ENCODE data around the gene FANCE. TPM values are rescaled to one million over a fixed set of nuclear protein-coding genes. Genes with fewer than 3 reads are reported as not detected.
"Not testable (repeated sequence)": the region's sequence is repeated elsewhere in the genome, so short reads cannot be mapped to it uniquely, and the experiment has no call there.

Gene FANCE
- total RNA-seq, 1 experiment from 2014 or later, result 4.3 TPM

DNA sequence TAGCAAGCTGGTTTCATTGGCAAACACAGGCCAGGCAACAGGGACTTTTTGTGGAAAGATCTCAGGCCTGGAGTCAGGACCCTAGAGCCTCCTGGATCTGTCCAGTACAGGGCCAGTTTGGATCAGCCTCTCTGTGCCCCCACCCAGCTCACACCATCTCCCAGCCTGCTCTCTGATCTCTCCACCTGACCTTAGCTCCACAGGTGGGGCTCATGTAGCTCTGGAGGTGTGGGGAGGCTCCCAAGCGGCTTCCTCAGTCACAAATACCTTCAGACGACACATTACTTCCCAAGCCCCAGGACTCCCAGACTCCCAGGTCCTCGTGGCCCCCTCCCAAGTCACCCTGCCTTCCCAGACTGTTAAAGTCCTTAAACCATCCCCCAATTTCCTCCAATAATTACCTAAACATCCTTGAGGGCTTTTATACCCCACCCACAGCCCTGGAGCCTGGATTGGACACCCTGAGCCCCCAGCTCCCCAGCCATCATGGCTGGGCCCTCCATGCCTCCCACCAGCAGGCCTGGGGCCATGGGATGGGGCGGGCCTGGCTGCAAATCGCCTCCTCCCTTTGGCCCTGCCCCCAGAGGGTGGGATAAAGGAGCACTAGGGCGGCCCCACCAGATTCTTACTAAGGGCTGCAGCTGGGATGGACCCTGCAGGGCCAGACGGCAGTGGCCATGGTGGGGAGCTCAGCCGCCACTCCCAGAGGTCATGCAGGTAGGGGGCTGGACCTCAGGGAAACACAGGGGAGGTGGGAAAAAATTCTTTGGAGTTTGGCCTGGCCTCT is 15.9 kb upstream of the FANCE start:
- Histone ChIP-seq H3K36me3 (ENCODE audit: control insufficient read depth, insufficient read depth, low read length) (no peaks in the 10 kb centered on the region), H3K27ac (ENCODE audit: low read length) (no peak overlapping the region), H3K4me3 (ENCODE audit: low read depth in 2 of 2, low read length in 2 of 2) (no peak overlapping the region), H3K27me3 (ENCODE audit: control insufficient read depth, insufficient read depth, low read length) (no peaks in the 10 kb centered on the region), H3K9me3 (ENCODE audit: control insufficient read depth, insufficient read depth, low read depth, low read length) (no peaks in the 10 kb centered on the region), H3K4me1 (ENCODE audit: control insufficient read depth, insufficient read depth, low read length) (no peaks in the 10 kb centered on the region; the same call in 1 of the 2 replicates)
- TF ChIP-seq POLR2AphosphoS5 (IDR thresholded peaks at IDR 0.05; ENCODE audit: low read depth, low read length), result no peak
- TF ChIP-seq, protein P1, sequence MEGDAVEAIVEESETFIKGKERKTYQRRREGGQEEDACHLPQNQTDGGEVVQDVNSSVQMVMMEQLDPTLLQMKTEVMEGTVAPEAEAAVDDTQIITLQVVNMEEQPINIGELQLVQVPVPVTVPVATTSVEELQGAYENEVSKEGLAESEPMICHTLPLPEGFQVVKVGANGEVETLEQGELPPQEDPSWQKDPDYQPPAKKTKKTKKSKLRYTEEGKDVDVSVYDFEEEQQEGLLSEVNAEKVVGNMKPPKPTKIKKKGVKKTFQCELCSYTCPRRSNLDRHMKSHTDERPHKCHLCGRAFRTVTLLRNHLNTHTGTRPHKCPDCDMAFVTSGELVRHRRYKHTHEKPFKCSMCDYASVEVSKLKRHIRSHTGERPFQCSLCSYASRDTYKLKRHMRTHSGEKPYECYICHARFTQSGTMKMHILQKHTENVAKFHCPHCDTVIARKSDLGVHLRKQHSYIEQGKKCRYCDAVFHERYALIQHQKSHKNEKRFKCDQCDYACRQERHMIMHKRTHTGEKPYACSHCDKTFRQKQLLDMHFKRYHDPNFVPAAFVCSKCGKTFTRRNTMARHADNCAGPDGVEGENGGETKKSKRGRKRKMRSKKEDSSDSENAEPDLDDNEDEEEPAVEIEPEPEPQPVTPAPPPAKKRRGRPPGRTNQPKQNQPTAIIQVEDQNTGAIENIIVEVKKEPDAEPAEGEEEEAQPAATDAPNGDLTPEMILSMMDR (IDR thresholded peaks at IDR 0.05), result no peak
- ChIA-PET POLR2A (no interaction called here), CTCF (no interaction called here)
- DNase-seq (ENCODE audit: low read depth, low spot score), result no peak
- no TSS peak for BruUV-seq (replicated peaks)
- in situ Hi-C loops (cut with HindIII; ENCODE audit: low pct_unique_long_range_greater_than_20kb, low sequenced_read_pairs) (no loop called here), intact Hi-C loops (cut with micrococcal nuclease; ENCODE audit: unreplicated experiment) (no loop called here)
- no peak for ATAC-seq

DNA sequence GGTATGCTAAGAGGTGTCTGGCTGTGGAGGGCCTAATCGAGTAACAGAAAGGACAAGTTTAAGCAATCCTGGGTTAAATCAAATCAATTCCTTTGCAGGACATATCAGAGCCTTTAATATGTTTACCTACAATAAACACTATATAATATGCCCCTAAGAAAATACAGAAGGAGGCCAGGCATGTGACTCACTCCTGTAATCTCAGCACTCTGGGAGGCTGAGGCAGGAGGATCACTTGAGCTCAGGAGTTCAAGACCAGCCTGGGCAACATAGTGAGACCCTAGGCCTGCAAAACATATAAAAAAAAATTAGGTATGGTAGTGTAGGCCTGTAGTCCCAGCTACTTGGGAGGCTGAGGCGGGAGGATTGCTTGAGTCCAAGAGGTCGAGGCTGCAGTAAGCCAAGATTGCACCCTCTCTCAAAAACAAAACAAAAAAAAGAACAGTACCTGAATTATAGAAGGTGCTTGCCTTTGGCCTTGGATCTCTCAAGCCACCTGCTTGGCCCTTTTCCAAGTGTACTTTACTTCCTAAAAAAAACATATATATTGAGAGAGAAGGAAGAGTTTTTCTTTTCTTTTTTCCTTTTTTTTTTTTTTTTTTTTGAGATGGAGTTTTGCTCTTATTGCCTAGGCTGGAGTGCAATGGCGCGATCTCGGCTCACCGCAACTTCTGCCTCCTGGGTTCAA is 13.6 kb upstream of the FANCE start:
- in situ Hi-C loops (cut with HindIII; ENCODE audit: low pct_unique_long_range_greater_than_20kb, low sequenced_read_pairs); H3K9me3 ChIP-seq (ENCODE audit: control insufficient read depth, insufficient read depth, low read depth, low read length); POLR2A ChIA-PET; BruUV-seq (replicated peaks); intact Hi-C loops (cut with micrococcal nuclease; ENCODE audit: unreplicated experiment); H3K4me3 ChIP-seq (ENCODE audit: low read depth in 2 of 2, low read length in 2 of 2); ATAC-seq; H3K27ac ChIP-seq (ENCODE audit: low read length); H3K36me3 ChIP-seq (ENCODE audit: control insufficient read depth, insufficient read depth, low read length); H3K27me3 ChIP-seq (ENCODE audit: control insufficient read depth, insufficient read depth, low read length); H3K4me1 ChIP-seq (ENCODE audit: control insufficient read depth, insufficient read depth, low read length); DNase-seq (ENCODE audit: low read depth, low spot score); CTCF ChIA-PET: not testable (repeated sequence)

DNA sequence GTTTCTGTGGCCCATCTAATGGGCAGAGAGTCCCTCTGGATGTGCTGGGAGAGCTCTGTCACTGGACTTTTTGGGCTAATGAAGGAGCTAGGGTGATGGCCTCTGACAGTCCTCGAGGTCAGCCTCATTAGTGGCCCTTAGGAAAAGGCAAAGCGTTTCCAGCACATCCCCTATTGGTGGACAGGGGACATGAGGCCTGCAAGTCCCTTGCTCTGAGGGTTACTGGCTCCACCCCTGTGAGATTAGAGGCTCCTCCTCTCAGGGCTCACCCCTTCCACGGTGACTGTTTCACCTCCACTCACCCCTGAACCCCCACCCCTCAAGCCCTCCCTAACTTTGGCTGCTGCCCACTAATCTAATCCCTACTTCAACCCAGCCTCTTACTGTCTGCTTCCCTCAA is 12.8 kb upstream of the FANCE start:
- TF ChIP-seq POLR2AphosphoS5 (IDR thresholded peaks at IDR 0.05; ENCODE audit: low read depth, low read length) (no peak), TCF7L2 (IDR thresholded peaks at IDR 0.05; ENCODE audit: low read depth, low read length) (no peak)

DNA sequence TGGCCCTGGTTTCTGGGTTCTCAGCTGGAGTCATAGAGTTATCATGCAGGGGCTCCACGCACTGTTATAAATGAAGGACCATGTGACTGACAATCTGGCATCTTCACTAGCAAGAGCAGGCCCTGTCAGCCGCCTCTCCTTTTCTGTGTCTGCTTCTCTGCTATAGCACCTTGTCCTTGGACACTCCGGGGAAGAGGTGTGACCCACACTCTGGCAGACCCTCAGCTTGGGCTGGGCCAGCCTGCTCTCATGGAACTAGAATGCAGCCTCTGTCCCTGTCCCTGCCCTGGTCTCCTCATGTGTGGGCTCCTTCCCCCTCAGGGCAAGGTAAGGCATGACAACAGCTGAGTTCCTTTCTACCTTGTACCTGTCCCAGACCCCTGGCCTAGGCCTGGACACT is 10.9 kb upstream of the FANCE start:
- in situ Hi-C loops (cut with HindIII; ENCODE audit: low pct_unique_long_range_greater_than_20kb, low sequenced_read_pairs), result no loop called here
- ATAC-seq, result no peak
- CTCF ChIA-PET, result no interaction called here

More for the DNA sequence above, 12.8 kb upstream of the FANCE start:
- peak; percentile 51; the same call in 1 of the 2 replicates for ATAC-seq
- H3K27me3 ChIP-seq (ENCODE audit: control insufficient read depth, insufficient read depth, low read length), result no peaks in the 10 kb centered on the region
- no peak overlapping the region for H3K4me3 ChIP-seq (ENCODE audit: low read depth in 2 of 2, low read length in 2 of 2)
- DNase-seq (ENCODE audit: low read depth, low spot score), result no peak
- no TSS peak for BruUV-seq (replicated peaks)
- ChIA-PET CTCF (no interaction called here), POLR2A (no interaction called here)
- intact Hi-C loops (cut with micrococcal nuclease; ENCODE audit: unreplicated experiment) (no loop called here), in situ Hi-C loops (cut with HindIII; ENCODE audit: low pct_unique_long_range_greater_than_20kb, low sequenced_read_pairs) (no loop called here)
- H3K9me3 ChIP-seq (ENCODE audit: control insufficient read depth, insufficient read depth, low read depth, low read length), result no peaks in the 10 kb centered on the region
- no peak overlapping the region for H3K27ac ChIP-seq (ENCODE audit: low read length)
- H3K4me1 ChIP-seq (ENCODE audit: control insufficient read depth, insufficient read depth, low read length), result no peaks in the 10 kb centered on the region; the same call in 1 of the 2 replicates
- H3K36me3 ChIP-seq (ENCODE audit: control insufficient read depth, insufficient read depth, low read length), result no peaks in the 10 kb centered on the region

More for the DNA sequence above, 10.9 kb upstream of the FANCE start:
- Histone ChIP-seq H3K9me3 (ENCODE audit: control insufficient read depth, insufficient read depth, low read depth, low read length) (no peaks in the 10 kb centered on the region), H3K27ac (ENCODE audit: low read length) (no peak overlapping the region), H3K36me3 (ENCODE audit: control insufficient read depth, insufficient read depth, low read length) (no peaks in the 10 kb centered on the region), H3K4me3 (ENCODE audit: low read depth in 2 of 2, low read length in 2 of 2) (no peak overlapping the region), H3K27me3 (ENCODE audit: control insufficient read depth, insufficient read depth, low read length) (no peaks in the 10 kb centered on the region), H3K4me1 (ENCODE audit: control insufficient read depth, insufficient read depth, low read length) (no peaks in the 10 kb centered on the region)
- POLR2A ChIA-PET, result no interaction called here
- DNase-seq (ENCODE audit: low read depth, low spot score), result no peak
- BruUV-seq (replicated peaks), result no TSS peak
- TF ChIP-seq TCF7L2 (IDR thresholded peaks at IDR 0.05; ENCODE audit: low read depth, low read length), result no peak
- no peak for TF ChIP-seq POLR2AphosphoS5 (IDR thresholded peaks at IDR 0.05; ENCODE audit: low read depth, low read length)
- TF ChIP-seq, protein P1 (IDR thresholded peaks at IDR 0.05), result no peak
- TF ChIP-seq, protein P2, sequence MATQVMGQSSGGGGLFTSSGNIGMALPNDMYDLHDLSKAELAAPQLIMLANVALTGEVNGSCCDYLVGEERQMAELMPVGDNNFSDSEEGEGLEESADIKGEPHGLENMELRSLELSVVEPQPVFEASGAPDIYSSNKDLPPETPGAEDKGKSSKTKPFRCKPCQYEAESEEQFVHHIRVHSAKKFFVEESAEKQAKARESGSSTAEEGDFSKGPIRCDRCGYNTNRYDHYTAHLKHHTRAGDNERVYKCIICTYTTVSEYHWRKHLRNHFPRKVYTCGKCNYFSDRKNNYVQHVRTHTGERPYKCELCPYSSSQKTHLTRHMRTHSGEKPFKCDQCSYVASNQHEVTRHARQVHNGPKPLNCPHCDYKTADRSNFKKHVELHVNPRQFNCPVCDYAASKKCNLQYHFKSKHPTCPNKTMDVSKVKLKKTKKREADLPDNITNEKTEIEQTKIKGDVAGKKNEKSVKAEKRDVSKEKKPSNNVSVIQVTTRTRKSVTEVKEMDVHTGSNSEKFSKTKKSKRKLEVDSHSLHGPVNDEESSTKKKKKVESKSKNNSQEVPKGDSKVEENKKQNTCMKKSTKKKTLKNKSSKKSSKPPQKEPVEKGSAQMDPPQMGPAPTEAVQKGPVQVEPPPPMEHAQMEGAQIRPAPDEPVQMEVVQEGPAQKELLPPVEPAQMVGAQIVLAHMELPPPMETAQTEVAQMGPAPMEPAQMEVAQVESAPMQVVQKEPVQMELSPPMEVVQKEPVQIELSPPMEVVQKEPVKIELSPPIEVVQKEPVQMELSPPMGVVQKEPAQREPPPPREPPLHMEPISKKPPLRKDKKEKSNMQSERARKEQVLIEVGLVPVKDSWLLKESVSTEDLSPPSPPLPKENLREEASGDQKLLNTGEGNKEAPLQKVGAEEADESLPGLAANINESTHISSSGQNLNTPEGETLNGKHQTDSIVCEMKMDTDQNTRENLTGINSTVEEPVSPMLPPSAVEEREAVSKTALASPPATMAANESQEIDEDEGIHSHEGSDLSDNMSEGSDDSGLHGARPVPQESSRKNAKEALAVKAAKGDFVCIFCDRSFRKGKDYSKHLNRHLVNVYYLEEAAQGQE (IDR thresholded peaks at IDR 0.05; ENCODE audit: insufficient read depth in 1 of 2, low read depth in 2 of 2, low read length in 1 of 2), result no peak
- no peak for TF ChIP-seq SIN3A (IDR thresholded peaks at IDR 0.05; ENCODE audit: borderline replicate concordance, insufficient read depth, low read depth, low read length)
- intact Hi-C loops (cut with micrococcal nuclease; ENCODE audit: unreplicated experiment), result no loop called here
